HCEC 1CT (cell line): ENCODE measurements around the gene OPA3.

Experiments used
- DNase-seq: peaks from one replicate; pipeline ENCODE4 v3.0.0-alpha.2; 2017

The OPA3 gene

GRCh38 chr19:45560686-45561085 lies 23.9 kb downstream of the OPA3 start:
- no peak for DNase-seq

DNA sequence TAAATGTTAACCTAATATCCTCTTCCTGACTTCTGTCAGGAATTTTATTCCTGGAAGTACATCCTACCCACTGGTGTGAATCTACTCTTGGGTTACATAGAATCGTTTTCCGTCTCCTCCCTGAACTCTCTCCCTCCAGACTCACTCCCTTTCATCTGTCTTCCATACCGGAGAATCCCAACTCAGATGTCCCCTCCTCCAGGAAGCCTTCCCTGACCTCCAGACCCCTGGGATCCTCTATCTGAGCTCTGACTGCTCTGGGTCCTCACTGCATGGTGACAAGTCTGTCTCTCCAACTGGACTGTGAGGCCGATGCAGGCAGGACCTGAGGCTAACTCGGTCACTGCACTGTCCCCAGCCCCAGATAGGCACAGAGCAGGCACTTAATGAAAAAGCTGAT lies 24.6 kb downstream of the OPA3 start:
- no peak for DNase-seq

- DNase-seq: peak; percentile 27
Observed at GRCh38 chr19:45558399-45558878, 26.2 kb downstream of the OPA3 start.

- no peak for DNase-seq
Observed at GRCh38 chr19:45556835-45557234, 27.8 kb downstream of the OPA3 start.

- no peak for DNase-seq
Observed at GRCh38 chr19:45554481-45554880, 30.1 kb downstream of the OPA3 start.

DNA sequence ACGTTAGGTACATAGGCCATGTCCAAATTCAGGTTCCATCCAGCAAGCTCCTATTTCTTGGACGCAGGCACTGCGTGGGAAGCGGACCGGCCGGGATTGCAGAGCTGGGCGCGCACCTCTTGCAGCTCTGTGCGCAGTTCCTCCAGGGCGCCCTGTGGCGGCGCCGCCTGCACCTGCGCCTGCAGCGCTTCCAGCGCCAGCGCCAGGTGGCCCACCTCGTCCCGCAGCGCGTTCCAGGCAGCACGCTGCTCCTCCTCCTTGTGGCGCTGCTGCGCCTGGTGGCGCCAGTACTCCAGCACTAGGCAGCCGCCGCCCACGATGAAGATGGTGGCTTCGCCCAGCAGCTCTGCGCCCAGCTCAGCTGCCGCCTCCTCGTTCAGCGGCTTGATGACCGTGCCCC lies 31.1 kb downstream of the OPA3 start:
- DNase-seq: no peak

GRCh38 chr19:45547965-45548609 lies 36.5 kb downstream of the OPA3 start:
- peak; percentile 20 for DNase-seq

DNA sequence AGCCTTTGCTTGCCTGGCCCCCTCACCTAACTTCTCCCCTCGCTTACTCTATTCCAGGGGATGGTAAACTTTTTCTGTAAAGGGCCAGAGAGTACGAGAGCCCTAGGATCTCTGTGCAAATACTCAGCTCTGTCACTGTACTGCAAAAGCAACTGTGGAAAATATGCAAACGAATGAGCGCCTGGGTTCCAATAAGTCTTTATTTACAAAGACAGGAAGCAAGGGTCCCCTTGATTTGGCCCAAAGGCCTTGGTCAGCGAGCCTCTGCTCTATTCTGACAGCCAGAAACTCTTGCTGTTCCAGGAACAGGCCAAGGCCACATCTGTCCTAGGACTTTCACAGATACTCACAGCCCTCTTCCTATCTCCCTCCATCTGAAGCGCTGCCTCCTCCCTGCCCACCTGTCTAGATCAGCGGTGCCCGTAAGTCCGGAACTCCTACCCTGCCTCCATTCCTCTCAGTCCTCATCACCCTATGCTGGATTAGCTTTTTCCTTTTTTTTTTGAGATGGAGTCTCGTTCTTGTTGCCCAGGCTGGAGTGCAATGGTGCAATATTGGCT lies 37.3 kb downstream of the OPA3 start:
- DNase-seq: no peak

- DNase-seq: no peak
Observed at GRCh38 chr19:45542234-45542668, 42.4 kb downstream of the OPA3 start.

GRCh38 chr19:45539459-45539858 lies 45.1 kb downstream of the OPA3 start:
- DNase-seq: no peak

DNA sequence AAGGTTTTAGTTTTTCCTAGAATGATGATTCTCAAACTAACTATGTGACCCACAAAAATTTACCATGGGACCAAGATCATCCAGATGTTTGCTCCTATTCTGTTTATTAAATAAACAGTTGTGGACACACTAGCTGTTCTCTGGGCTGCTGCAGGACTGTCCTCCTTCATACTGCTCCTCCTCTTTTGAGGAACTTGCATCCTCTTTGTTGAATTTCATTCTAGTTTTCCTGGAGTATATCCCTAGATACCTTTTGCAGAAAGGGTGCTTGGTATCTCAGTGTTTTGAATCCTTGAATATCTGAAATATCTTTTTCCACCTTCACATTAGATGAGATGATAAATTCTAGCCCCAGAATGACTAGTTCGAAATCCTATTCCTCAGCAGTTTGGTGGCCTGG lies 53.3 kb downstream of the OPA3 start:
- DNase-seq: no peak

DNA sequence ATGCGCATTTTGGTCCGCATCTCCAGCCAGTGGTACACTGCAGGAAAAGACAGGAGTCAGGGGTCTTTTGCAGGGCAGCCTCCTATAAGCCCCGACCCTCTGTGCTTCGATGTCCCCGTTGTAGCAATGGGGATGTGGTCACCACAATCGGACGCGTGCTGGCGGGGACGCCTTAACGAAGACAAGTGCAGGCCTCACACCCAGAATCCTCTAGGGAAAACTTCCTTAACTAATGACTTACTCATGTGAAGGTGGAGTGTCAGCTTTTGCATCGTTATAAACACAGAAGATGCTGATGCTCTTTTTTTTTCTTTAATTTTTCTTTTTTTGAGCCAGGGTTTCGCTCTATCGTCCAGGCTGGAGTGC lies 55.2 kb downstream of the OPA3 start:
- no peak for DNase-seq

DNA sequence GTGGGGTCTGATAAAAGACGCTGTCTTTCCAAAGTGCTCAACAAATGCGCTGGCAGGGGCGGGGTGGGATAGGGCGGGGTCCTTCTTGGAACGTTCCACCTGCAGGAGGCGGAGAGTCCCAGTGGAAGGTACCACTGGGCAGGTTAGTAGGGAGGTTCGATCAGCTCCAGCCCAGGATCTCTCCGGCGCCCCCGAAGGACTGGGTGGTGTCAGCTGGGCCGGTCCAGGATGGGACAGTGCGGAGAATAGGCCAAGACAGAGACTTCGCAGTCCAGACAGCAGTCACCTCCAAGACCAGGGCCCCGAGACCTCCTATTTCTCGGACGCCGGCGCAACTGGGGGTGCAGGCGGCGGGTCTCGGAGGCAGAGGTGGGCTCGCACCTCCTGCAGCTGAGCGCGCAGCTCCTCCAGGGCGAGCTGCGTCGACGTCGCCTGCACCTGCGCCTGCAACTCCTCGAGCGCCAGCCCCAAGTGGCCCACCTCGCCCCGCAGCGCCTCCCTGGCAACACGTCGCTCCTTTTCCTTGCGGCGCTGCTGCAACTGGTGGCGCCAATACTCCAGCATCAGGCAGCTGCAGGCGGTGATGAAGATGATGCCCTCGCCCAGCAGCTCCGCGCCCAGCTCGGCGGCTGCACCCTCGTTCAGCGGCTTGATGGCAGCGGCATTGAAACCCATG lies 55.7 kb downstream of the OPA3 start:
- DNase-seq: no peak

GRCh38 chr19:45528149-45528743 lies 56.4 kb downstream of the OPA3 start:
- peak; percentile 11 for DNase-seq

DNA sequence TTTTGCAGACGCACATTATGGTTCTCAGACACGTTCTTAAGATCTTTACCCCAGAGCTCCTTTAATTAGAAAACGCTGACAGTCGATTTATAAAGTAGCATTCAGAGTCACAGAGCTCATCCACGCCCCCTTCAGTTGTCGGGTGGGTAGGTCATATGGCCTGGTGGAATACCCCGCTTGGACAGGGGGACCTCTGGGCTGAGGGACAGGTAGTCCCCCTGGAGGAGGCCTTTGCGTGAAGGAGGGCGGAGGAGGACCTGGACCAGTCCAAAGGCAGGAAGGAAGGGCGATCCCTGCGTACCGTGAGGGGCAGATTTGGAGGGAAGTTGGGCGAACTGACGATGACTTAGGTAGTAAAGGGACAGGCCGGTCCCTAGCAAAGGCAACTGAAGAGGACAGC lies 56.9 kb downstream of the OPA3 start:
- DNase-seq: no peak

GRCh38 chr19:45526971-45527370 lies 57.6 kb downstream of the OPA3 start:
- no peak for DNase-seq

- peak; percentile 44 for DNase-seq
Observed at GRCh38 chr19:45526143-45526542, 58.5 kb downstream of the OPA3 start.

DNA sequence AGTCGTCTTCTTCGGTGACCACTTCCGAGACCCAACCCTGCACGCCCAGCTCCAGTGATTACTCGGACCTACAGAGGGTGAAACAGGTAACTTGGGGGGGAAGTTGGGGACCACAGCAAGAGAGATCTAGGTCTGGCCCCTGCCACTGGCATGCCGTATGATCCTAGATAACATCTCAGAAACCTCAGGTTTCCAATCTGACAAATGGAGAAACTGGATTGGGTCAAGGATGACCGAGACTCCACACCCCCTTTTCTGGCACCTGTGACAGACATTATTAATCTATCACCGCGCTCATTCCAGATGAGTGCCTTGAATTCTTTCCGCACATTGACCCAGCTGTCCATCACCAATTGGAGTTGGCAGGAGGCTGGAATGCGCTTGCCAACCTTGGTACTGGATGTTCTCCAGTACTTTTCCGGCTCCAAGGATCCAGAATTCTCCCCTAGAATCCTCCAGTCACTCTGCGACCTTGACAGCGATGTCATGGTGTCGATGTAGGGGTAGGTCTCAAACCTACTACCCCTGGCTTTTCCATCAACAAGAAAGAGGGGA lies 60.0 kb downstream of the OPA3 start:
- DNase-seq: no peak

DNA sequence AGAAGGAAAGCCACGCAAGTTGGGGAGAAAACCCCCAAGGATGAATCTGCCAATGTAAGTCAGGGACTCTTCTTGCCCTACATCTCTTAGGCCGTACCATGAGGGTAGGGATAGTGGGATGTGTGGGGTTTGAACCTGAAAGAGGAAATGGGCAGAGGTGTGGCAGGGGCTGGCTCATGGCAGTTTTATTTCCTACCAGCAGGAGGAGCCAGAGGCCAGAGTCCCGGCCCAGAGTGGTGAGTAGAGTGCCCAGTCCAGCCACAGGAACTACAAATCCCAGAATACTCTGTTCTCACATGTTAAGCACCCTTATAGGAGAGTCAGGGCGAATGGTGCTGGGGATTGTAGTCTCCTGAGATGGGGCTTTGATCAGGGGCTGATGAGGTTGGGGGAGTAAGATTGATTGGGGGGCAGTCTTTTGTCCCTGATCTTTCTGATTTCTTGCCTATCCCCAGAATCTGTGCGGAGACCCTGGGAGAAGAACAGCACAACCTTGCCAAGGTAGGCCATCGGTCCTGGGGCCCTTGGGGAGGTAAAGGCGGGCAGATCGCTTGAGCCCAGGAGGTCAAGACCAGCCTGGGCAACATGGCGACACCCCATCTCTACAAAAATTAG lies 60.9 kb downstream of the OPA3 start:
- peak; percentile 81 for DNase-seq

DNA sequence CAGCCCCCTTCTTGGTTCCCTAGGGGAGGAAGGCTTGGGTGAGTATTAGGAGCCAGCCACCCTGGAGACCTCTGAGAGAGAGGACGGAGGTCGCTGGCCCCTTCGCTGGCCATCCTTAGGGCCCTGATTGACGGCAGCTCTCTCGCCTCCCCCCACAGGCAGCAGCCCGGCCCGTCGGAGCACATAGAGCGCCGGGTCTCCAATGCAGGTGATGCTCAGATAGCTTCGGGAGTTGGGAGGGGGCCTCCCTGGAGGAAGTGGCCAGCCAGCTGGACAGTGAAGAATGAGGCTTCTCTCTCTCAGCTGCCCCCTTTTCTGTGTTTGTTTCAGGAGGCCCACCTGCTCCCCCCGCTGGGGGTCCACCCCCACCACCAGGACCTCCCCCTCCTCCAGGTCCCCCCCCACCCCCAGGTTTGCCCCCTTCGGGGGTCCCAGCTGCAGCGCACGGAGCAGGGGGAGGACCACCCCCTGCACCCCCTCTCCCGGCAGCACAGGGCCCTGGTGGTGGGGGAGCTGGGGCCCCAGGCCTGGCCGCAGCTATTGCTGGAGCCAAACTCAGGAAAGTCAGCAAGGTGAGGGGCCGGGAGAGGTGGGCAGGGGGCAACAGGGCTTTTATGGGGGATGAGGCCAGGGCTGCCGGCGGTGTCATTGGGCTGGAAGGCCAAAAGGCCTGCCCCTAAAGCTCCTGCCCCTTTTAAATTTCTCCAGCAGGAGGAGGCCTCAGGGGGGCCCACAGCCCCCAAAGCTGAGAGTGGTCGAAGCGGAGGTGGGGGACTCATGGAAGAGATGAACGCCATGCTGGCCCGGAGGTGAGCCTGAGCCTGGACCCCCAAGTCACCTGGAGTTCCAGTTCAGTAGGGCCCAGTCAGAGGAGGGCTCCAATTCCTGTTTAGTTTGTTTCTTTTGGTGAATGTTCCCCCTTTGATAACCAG lies 62.3 kb downstream of the OPA3 start:
- no peak for DNase-seq

DNA sequence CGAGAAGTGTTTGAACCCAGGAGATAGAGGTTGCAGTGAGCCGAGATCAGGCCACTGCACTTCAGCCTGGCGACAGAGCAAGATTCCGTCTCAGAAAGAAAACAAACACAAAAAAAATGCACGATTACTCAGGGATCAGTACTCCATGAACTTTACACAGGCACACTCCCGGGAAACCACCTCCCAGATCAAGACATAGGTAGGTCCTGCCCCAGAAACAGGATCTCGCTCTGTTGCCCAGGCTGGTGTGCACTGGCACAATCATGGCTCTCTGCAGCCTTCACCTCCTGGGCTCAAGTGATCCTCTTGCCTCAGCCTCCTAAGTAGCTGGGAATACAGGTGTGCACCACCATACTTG lies 66.2 kb downstream of the OPA3 start:
- DNase-seq: no peak
